Esophagus muscularis mucosa (tissue), 4 donors: ENCODE measurements around the gene CDC34.

ENCODE experiments used
- CTCF ChIP-seq, 3 experiments: fragments of 200-600 bp in 2 of 3; fragments of 450-650 bp in 1 of 3; sonication (generic) in 2 of 3; IDR thresholded peaks; one replicate each; pipeline ENCODE4 v1.5.1; 2017 to 2019; ENCODE audit warnings: antibody characterized with exemption in 3 of 3, mild to moderate bottlenecking in 2 of 3, moderate library complexity in 1 of 3
- EP300 ChIP-seq: sonication (generic); formaldehyde crosslinking; IDR thresholded peaks from one replicate; pipeline ENCODE4 v1.6.1; 2017; ENCODE audit warnings: antibody characterized with exemption
- POLR2A ChIP-seq: fragments of 450-650 bp; IDR thresholded peaks from one replicate; pipeline ENCODE4 v1.6.1; 2017; ENCODE audit warnings: antibody characterized with exemption, moderate library complexity, mild to moderate bottlenecking, low read depth

GRCh38 chr19:511101-511851 lies 20.3 kb upstream of the CDC34 start:
- TF ChIP-seq POLR2A (no peak), CTCF (IDR thresholded peaks at IDR 0.05) (no peak), EP300 (no peak)
